Measurements from ENCODE around the gene PRRT4.

PRRT4 gene

GRCh38 chr7:128341733-128342132 lies 19.8 kb downstream of the PRRT4 start:
- no peak for DNase-seq

GRCh38 chr7:128335730-128336129 lies 25.8 kb downstream of the PRRT4 start:
- DNase-seq, result no peak

GRCh38 chr7:128324368-128324680 lies 37.2 kb downstream of the PRRT4 start:
- no peak for DNase-seq

DNA sequence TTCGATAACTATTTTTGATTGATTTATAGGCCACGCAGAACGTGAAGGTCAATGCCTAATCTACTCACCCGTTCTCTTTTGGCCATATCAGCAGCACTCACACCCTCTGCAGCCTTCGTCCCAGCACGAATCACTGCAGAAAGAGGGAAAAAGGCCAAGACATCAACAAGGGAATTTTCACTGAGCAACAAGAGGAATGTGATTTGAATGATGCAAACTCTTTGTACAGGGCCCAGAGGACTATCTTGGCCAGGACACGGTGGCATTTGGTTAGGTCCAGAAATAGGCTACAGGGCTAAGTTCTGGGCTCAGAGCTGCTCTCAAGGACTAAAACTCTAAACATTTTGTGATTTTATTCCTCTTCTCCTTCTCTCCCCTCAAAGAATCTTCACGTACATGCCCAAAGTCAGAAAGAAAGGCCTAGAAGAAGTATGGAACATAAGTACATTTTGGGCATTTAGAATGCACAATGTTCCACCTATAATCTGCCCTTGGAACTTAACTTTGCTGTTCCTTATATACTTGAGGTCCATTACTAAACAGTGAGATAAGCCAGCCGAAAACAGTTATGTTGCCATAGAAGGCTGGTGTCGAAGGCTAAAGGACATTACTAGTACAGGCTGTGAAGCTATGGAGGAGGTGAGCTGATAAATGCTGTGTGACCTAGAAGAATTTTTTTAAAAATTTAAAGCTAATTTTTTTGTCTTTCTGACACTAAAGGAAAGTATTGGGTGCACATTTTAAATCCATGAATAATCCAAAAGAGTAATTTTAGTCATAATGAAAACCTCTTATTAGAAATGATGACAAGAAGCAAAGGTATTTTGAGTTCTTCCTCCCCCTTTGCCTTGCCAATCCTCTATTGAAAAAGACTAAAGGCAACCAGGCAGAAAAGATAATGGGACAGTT lies 37.8 kb downstream of the PRRT4 start:
- no peak for DNase-seq

GRCh38 chr7:128323040-128323439 lies 38.5 kb downstream of the PRRT4 start:
- DNase-seq, result no peak

GRCh38 chr7:128322040-128322643 lies 39.3 kb downstream of the PRRT4 start:
- DNase-seq, result peak in 1 of 2 donors; percentile 42

DNA sequence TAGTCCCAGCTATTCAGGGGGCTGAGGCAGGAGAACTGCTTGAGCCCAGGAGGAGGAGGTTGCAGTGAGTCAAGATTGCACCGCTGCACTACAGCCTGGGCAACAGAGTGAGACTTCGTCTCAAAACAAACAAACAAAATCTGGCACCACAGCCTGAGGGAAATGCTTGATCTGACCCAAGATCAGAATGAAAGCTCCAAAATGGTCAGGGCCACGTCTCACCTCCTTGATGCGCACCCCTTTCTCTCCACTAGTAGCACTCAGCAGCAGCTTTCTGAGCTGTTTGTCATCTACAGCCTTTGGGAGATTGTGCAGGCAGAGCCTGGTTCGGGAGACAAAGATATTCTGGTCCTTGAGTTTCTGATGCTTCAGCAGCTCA lies 40.5 kb downstream of the PRRT4 start:
- DNase-seq, result no peak

GRCh38 chr7:128318691-128319090 lies 42.8 kb downstream of the PRRT4 start:
- no peak for DNase-seq

DNA sequence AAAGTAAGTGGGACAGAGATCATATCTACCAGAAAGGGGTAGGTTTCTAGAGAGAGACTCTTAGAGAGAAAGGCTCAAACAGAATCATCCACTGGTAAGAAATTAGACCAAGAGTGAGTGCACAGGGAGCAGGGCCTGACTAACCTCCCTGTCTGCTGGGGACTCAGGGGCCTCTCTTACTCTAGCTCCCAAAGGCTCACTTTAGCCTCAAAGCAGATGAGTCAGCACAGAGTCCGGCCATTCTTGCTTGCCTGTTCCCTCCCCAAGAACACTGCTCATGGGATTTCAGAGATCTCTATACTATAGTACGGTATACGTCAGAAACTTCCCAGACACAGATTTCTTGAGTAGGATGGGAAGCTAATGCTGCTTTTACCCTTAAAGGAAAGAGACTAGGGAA lies 50.5 kb downstream of the PRRT4 start:
- no peak for DNase-seq

GRCh38 chr7:128310499-128310898 lies 51.0 kb downstream of the PRRT4 start:
- DNase-seq, result no peak

- DNase-seq, result no peak
Observed at GRCh38 chr7:128309976-128310375, 51.5 kb downstream of the PRRT4 start.

DNA sequence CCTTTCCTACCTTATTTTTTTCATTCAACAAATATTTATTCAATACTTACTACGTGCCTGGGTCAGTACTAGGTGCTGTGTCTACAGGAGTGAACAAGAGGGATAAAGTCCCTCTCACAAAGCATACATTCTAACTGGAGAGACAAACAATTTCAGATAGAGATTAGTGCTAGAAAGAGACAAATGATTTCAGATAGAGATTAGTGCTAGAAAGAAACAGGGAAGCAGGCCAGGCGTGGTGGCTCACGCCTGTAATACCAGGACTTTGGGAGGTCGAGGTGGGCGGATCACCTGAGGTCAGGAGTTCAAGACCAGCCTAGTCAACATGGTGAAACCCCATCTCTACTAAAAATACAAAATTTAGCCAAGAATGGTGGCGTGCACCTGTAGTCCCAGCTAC lies 52.4 kb downstream of the PRRT4 start:
- DNase-seq, result no peak

DNA sequence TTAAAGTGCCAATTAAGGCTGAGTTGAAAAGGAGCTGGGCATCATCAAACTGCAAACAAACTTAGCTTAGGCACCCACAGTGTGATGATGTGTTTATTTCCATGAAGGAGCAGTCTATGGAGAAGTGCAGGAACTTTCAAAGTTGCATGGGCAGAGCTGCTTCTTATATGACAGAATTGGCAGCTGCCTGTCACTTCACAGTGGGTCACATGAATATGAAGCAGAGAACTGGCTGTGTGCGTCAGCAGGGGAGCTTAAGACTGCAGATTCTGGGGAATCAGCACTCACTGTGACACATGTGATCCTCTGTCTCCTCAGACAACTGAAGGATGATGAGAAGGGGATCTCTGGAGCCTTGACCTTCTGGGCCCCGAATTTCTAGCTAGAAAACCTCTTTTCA lies 54.4 kb downstream of the PRRT4 start:
- DNase-seq, result no peak

DNA sequence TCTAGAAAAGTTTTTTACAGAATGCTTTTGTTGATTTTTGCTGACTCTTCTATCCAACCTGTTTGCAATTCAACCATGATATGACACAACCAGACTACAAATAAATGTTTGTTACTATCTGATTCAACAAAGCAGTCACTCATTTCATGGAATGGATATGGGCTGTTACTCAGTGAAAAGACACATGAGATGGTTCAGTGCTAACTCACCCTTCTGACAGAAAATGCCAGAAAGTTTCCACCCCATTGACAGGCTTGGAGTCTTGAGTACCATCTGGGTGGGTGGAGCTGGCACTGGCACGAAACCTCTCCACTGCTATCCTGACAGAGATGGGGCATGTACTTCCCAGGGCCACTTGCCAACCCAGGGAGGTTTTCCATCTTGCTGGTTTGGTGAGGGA lies 57.3 kb downstream of the PRRT4 start:
- no peak for DNase-seq

DNA sequence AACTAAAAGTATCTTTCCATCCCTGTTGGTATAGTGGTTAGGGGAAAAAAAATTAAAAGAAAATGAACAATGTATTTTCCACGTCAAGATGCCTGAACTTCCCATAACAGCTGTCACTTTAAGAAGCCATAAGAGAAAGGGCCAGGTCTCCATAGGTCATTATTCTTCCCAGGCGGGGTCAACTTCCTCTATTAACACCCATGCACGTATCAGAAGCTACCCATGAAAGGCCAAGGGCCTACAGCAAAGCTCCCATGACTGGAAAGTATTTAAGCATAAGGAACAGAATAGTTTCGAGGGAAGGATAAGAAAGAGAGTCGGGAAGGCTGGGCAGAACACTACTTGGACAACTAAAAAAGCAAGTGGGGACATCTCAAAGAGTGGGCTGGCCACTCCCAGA lies 57.8 kb downstream of the PRRT4 start:
- no peak for DNase-seq

DNA sequence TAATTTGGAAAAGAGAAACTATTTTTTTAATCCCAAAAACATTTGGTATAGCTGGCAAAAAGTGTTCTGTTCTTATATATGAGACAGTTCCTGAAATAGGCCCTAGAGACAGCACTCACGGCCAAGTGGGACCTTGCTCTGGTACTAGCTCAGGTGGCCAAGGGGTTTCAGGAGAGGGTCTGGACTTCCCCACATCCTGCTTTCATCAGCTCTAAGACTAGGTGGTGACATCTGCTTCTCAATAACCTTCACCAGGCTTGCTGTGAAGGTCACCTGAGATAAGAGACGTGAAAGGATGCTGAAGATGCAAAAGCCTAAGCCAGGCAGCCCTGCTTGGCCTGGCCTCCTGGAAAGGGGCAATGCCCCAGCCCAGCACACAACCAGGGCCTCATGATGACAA lies 58.4 kb downstream of the PRRT4 start:
- no peak for DNase-seq

DNA sequence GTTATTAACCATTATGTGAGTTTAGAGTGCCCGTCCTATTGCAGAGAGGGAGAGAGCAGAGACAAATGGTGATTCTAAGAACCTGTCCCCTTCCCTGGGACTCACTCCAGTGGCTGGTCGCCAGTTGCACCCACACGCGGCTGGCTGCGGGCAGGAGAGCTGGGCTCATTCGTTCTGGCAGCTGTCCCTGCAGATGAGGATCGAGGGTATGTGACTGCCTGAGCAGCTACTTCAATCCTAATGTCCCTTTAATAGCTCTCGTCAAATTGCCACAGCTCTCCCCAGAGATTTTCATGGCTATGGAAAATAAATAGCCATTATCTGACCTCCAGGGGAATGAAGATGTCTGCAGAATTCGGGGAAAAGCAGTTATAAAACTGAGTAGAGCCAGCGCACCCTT lies 59.4 kb downstream of the PRRT4 start:
- no peak for DNase-seq
